ENCODE results near the gene POLD3.

The POLD3 gene

DNA sequence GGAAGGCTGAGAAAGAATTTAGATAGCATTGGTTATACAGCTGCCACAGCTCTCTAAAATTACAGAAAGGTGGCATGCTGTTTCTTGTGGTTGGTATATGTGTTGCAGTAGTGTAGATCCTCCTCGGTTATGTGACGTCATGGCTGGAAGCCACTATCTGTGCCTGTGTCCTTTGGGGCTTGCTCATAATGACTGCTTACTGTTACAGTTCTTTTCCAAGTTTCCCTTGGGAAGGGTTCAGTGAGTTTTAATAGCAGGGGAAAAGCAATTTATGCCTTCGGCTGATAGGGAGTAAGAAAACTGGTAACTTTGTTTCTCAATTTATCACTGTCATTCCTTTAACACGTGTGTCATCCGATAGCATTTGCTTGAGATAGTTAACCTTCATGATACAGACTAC is 47.2 kb downstream of the POLD3 start:
- H3K9me3 ChIP-seq (ENCODE audit: control insufficient read depth in 2 of 2, low read length in 2 of 2), result no peaks in the 10 kb centered on the region
- no peaks in the 10 kb centered on the region for H3K27me3 ChIP-seq (ENCODE audit: control insufficient read depth in 1 of 2, insufficient read depth in 2 of 2, low read length in 2 of 2)
- peaks cover 9 to 10% of the 10 kb centered on the region in 2 donors for H3K36me3 ChIP-seq (ENCODE audit: control insufficient read depth in 2 of 2, insufficient read depth in 2 of 2, low read length in 2 of 2)
- H3K4me1 ChIP-seq (ENCODE audit: control insufficient read depth, insufficient read depth, low read length), result peaks cover 20% of the 10 kb centered on the region
- no peak overlapping the region for H3K4me3 ChIP-seq (ENCODE audit: low read length in 2 of 2)
- H3K27ac ChIP-seq (ENCODE audit: low read length), result no peak overlapping the region
- H3K9ac ChIP-seq (ENCODE audit: low read length in 2 of 2), result no peak overlapping the region

GRCh38 chr11:74641289-74641688 is 48.9 kb downstream of the POLD3 start:
- H3K36me3 ChIP-seq (ENCODE audit: control insufficient read depth in 2 of 2, insufficient read depth in 2 of 2, low read length in 2 of 2), result peaks cover 5 to 8% of the 10 kb centered on the region in 2 donors

GRCh38 chr11:74641905-74642304 is 49.5 kb downstream of the POLD3 start:
- Histone ChIP-seq H3K36me3 (ENCODE audit: control insufficient read depth in 2 of 2, insufficient read depth in 2 of 2, low read length in 2 of 2) (peaks cover 5 to 8% of the 10 kb centered on the region in 2 donors), H3K27ac (ENCODE audit: low read length) (peak overlapping the region; percentile 32), H3K4me3 (ENCODE audit: low read length in 2 of 2) (no peak overlapping the region), H3K9ac (ENCODE audit: low read length in 2 of 2) (no peak overlapping the region), H3K27me3 (ENCODE audit: control insufficient read depth in 1 of 2, insufficient read depth in 2 of 2, low read length in 2 of 2) (no peaks in the 10 kb centered on the region), H3K9me3 (ENCODE audit: control insufficient read depth in 2 of 2, low read length in 2 of 2) (no peaks in the 10 kb centered on the region), H3K4me1 (ENCODE audit: control insufficient read depth, insufficient read depth, low read length) (peaks cover 22% of the 10 kb centered on the region)

More at GRCh38 chr11:74641289-74641688, 48.9 kb downstream of the POLD3 start:
- no peak overlapping the region for H3K4me3 ChIP-seq (ENCODE audit: low read length in 2 of 2)
- H3K27me3 ChIP-seq (ENCODE audit: control insufficient read depth in 1 of 2, insufficient read depth in 2 of 2, low read length in 2 of 2), result no peaks in the 10 kb centered on the region
- H3K9ac ChIP-seq (ENCODE audit: low read length in 2 of 2), result no peak overlapping the region
- peaks cover 22% of the 10 kb centered on the region for H3K4me1 ChIP-seq (ENCODE audit: control insufficient read depth, insufficient read depth, low read length)
- peak overlapping the region; percentile 26 for H3K27ac ChIP-seq (ENCODE audit: low read length)
- no peaks in the 10 kb centered on the region for H3K9me3 ChIP-seq (ENCODE audit: control insufficient read depth in 2 of 2, low read length in 2 of 2)

DNA sequence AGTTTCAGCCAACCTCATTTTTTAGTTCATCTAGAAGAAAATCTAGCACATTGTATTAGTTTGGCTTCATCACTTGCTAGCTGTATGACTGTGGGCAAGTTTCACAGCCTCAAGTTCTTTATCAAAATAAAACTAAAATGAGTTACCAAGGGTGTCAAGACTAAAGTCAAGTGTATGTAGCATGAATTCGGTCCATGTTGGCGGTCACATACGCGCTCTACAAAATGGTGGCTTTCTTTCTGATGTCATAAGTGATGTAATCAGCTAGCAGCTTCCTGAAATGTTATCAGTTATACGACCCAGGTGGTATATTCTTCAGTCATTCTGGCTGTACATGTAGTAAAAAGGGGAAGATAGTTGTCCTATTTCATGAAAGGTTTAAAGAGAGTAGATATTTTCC is 50.5 kb downstream of the POLD3 start:
- peaks cover 5 to 8% of the 10 kb centered on the region in 2 donors for H3K36me3 ChIP-seq (ENCODE audit: control insufficient read depth in 2 of 2, insufficient read depth in 2 of 2, low read length in 2 of 2)
- peaks cover 22% of the 10 kb centered on the region for H3K4me1 ChIP-seq (ENCODE audit: control insufficient read depth, insufficient read depth, low read length)
- no peaks in the 10 kb centered on the region for H3K27me3 ChIP-seq (ENCODE audit: control insufficient read depth in 1 of 2, insufficient read depth in 2 of 2, low read length in 2 of 2)
- peak overlapping the region in 1 of 2 donors; percentile 53 for H3K9ac ChIP-seq (ENCODE audit: low read length in 2 of 2)
- no peak overlapping the region for H3K4me3 ChIP-seq (ENCODE audit: low read length in 2 of 2)
- peak overlapping the region; percentile 89 for H3K27ac ChIP-seq (ENCODE audit: low read length)
- no peaks in the 10 kb centered on the region for H3K9me3 ChIP-seq (ENCODE audit: control insufficient read depth in 2 of 2, low read length in 2 of 2)

DNA sequence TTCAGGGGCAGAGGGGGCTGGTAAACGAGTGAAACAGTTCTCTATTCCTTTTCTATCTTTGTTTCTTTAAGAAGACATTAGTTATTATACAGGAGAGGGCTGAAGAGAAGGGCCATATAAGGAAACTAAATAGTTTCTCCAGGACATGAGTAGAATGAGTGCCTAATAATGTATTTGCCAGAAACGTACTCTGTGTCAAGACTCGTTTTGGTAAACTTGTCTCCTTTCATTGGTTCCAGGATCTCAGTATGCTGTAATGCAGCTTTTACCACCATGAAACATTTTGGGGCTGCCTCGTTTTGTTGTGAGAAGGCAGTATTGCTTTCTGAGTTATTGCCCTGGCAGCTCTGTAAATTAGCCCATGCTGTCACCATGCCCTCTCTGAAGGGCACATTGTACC is 51.7 kb downstream of the POLD3 start:
- Histone ChIP-seq H3K9ac (ENCODE audit: low read length in 2 of 2) (peak overlapping the region; percentile 51 to 62), H3K27ac (ENCODE audit: low read length) (peak overlapping the region; percentile 89), H3K36me3 (ENCODE audit: control insufficient read depth in 2 of 2, insufficient read depth in 2 of 2, low read length in 2 of 2) (peaks cover 5 to 8% of the 10 kb centered on the region in 2 donors), H3K4me3 (ENCODE audit: low read length in 2 of 2) (no peak overlapping the region), H3K4me1 (ENCODE audit: control insufficient read depth, insufficient read depth, low read length) (peaks cover 20% of the 10 kb centered on the region), H3K9me3 (ENCODE audit: control insufficient read depth in 2 of 2, low read length in 2 of 2) (no peaks in the 10 kb centered on the region), H3K27me3 (ENCODE audit: control insufficient read depth in 1 of 2, insufficient read depth in 2 of 2, low read length in 2 of 2) (no peaks in the 10 kb centered on the region)

DNA sequence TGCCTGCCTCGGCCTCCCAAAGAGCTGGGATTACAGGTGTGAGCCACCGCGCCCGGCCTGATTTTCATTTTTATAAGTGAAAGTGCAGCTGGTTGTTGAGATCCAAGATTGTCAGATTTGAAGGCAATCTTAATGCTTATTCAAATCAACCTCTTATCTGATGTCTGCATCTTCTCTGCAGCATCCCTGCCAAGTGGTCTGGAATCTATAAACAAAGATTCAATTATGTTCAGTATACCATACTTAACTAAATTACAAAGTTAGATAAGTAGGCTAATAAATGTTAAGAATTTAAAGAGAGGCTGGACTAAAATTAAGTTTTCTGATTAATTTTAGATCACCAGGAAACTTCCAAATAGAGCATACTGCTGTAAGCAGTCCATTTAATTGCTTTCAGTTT is 53.8 kb downstream of the POLD3 start:
- H3K36me3 ChIP-seq (ENCODE audit: control insufficient read depth in 2 of 2, insufficient read depth in 2 of 2, low read length in 2 of 2), result peaks cover 2 to 4% of the 10 kb centered on the region in 2 donors
- no peak overlapping the region for H3K9ac ChIP-seq (ENCODE audit: low read length in 2 of 2)
- no peaks in the 10 kb centered on the region for H3K9me3 ChIP-seq (ENCODE audit: control insufficient read depth in 2 of 2, low read length in 2 of 2)
- no peaks in the 10 kb centered on the region for H3K27me3 ChIP-seq (ENCODE audit: control insufficient read depth in 1 of 2, insufficient read depth in 2 of 2, low read length in 2 of 2)
- peak overlapping the region; percentile 89 for H3K27ac ChIP-seq (ENCODE audit: low read length)
- H3K4me1 ChIP-seq (ENCODE audit: control insufficient read depth, insufficient read depth, low read length), result peaks cover 26% of the 10 kb centered on the region
- no peak overlapping the region for H3K4me3 ChIP-seq (ENCODE audit: low read length in 2 of 2)

DNA sequence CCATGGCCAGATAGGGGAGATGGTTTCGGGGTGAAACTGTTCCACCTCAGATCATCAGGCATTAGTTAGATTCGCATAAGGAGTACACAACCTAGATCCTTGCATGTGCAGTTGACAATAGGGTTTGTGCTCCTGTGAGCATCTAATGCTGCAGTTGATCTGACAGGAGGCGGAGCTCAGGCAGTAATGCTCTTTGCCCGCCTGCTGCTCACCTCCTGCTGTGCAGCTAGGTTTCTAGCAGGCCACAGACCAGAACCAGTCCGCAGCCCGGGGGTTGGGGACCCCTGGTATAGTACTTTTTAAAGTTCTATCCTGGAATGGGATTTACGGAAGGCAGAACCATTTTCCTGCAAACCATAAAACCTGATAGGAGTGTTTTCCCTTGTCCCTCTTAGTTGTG is 54.6 kb downstream of the POLD3 start:
- Histone ChIP-seq H3K27ac (ENCODE audit: low read length) (peak overlapping the region; percentile 89), H3K9me3 (ENCODE audit: control insufficient read depth in 2 of 2, low read length in 2 of 2) (no peaks in the 10 kb centered on the region), H3K4me3 (ENCODE audit: low read length in 2 of 2) (no peak overlapping the region), H3K27me3 (ENCODE audit: control insufficient read depth in 1 of 2, insufficient read depth in 2 of 2, low read length in 2 of 2) (no peaks in the 10 kb centered on the region), H3K9ac (ENCODE audit: low read length in 2 of 2) (no peak overlapping the region), H3K36me3 (ENCODE audit: control insufficient read depth in 2 of 2, insufficient read depth in 2 of 2, low read length in 2 of 2) (no peaks in the 10 kb centered on the region), H3K4me1 (ENCODE audit: control insufficient read depth, insufficient read depth, low read length) (peaks cover 26% of the 10 kb centered on the region)

GRCh38 chr11:74647404-74647803 is 55.0 kb downstream of the POLD3 start:
- H3K27ac ChIP-seq (ENCODE audit: low read length), result peak overlapping the region; percentile 89
- H3K4me1 ChIP-seq (ENCODE audit: control insufficient read depth, insufficient read depth, low read length), result peaks cover 26% of the 10 kb centered on the region
- H3K9me3 ChIP-seq (ENCODE audit: control insufficient read depth in 2 of 2, low read length in 2 of 2), result no peaks in the 10 kb centered on the region
- H3K27me3 ChIP-seq (ENCODE audit: control insufficient read depth in 1 of 2, insufficient read depth in 2 of 2, low read length in 2 of 2), result no peaks in the 10 kb centered on the region
- no peaks in the 10 kb centered on the region for H3K36me3 ChIP-seq (ENCODE audit: control insufficient read depth in 2 of 2, insufficient read depth in 2 of 2, low read length in 2 of 2)
- no peak overlapping the region for H3K9ac ChIP-seq (ENCODE audit: low read length in 2 of 2)
- H3K4me3 ChIP-seq (ENCODE audit: low read length in 2 of 2), result no peak overlapping the region

DNA sequence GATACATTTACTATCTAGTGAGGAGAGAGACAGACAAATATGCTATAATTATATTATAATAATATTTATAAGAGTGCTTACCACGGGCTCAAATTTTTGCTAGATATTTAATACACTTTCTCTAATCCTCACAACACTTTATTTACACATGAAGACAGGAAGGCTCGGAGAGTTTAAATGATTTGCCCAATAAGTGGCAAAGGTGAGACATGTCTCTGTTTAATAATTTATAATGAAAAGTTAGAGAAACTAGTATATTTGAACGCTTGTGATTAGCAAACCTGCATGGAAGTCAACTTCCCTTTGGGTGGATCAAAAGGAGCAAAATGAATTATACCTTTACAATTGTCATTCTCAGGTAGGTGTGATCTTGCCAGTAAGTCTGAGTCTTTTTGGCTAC is 55.4 kb downstream of the POLD3 start:
- Histone ChIP-seq H3K4me3 (ENCODE audit: low read length in 2 of 2) (no peak overlapping the region), H3K4me1 (ENCODE audit: control insufficient read depth, insufficient read depth, low read length) (peaks cover 26% of the 10 kb centered on the region), H3K27me3 (ENCODE audit: control insufficient read depth in 1 of 2, insufficient read depth in 2 of 2, low read length in 2 of 2) (no peaks in the 10 kb centered on the region), H3K9ac (ENCODE audit: low read length in 2 of 2) (no peak overlapping the region), H3K27ac (ENCODE audit: low read length) (peak overlapping the region; percentile 66), H3K9me3 (ENCODE audit: control insufficient read depth in 2 of 2, low read length in 2 of 2) (no peaks in the 10 kb centered on the region), H3K36me3 (ENCODE audit: control insufficient read depth in 2 of 2, insufficient read depth in 2 of 2, low read length in 2 of 2) (peaks cover 0 to 2% of the 10 kb centered on the region in 2 donors)

DNA sequence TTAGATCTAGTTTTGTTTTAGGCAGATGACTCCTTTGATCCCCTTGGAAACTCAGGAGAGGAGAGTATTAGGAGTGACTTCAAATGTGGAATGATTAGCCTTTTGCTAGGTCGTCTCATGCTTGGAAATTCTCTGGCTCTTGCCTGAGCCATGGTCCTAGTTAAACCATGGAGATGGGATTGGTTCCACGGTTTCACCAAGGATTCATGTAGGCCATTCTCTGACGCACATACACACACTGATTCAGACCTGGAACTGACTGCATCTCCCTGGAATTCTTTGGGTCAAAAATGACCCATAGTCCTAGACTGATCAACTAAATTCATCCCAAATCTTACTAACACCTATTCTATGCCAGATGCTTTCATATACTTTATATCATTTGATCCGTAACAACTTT is 56.5 kb downstream of the POLD3 start:
- Histone ChIP-seq H3K4me3 (ENCODE audit: low read length in 2 of 2) (no peak overlapping the region), H3K4me1 (ENCODE audit: control insufficient read depth, insufficient read depth, low read length) (peaks cover 20% of the 10 kb centered on the region), H3K9me3 (ENCODE audit: control insufficient read depth in 2 of 2, low read length in 2 of 2) (no peaks in the 10 kb centered on the region), H3K27ac (ENCODE audit: low read length) (peak overlapping the region; percentile 66), H3K36me3 (ENCODE audit: control insufficient read depth in 2 of 2, insufficient read depth in 2 of 2, low read length in 2 of 2) (peaks cover 0 to 2% of the 10 kb centered on the region in 2 donors), H3K9ac (ENCODE audit: low read length in 2 of 2) (no peak overlapping the region), H3K27me3 (ENCODE audit: control insufficient read depth in 1 of 2, insufficient read depth in 2 of 2, low read length in 2 of 2) (no peaks in the 10 kb centered on the region)

GRCh38 chr11:74650498-74650897 is 58.1 kb downstream of the POLD3 start:
- H3K4me1 ChIP-seq (ENCODE audit: control insufficient read depth, insufficient read depth, low read length), result peaks cover 13% of the 10 kb centered on the region

More at GRCh38 chr11:74650498-74650897, 58.1 kb downstream of the POLD3 start:
- Histone ChIP-seq H3K4me3 (ENCODE audit: low read length in 2 of 2) (peak overlapping the region in 1 of 2 donors; percentile 23), H3K27ac (ENCODE audit: low read length) (peak overlapping the region; percentile 19), H3K9me3 (ENCODE audit: control insufficient read depth in 2 of 2, low read length in 2 of 2) (no peaks in the 10 kb centered on the region), H3K9ac (ENCODE audit: low read length in 2 of 2) (no peak overlapping the region), H3K27me3 (ENCODE audit: control insufficient read depth in 1 of 2, insufficient read depth in 2 of 2, low read length in 2 of 2) (no peaks in the 10 kb centered on the region), H3K36me3 (ENCODE audit: control insufficient read depth in 2 of 2, insufficient read depth in 2 of 2, low read length in 2 of 2) (peaks cover 2 to 3% of the 10 kb centered on the region in 2 donors)

Measured in stomach smooth muscle (tissue), 2 donors.